WTC11 (cell line): ENCODE data around the gene PLEKHH1. TPM values are rescaled to one million over a fixed set of nuclear protein-coding genes. Genes with fewer than 3 reads are reported as not detected.
A peak's percentile ranks its signal among the peaks of the same experiment; 100 is the strongest.
"Not testable (repeated sequence)": the region's sequence is repeated elsewhere in the genome, so short reads cannot be mapped to it uniquely, and the experiment has no call there.

Experiments used
- ATAC-seq: fragments of 200-7000 bp; cut with Tn5 transposase; 2 replicates; pipeline ENCODE4 v1.10.0; 2021; ENCODE audit warnings: mild to moderate bottlenecking, moderate library complexity
- CTCF ChIA-PET: fragments of 300-600 bp; sonication (Branson Sonifier 250); formaldehyde crosslinking; loops from one replicate; lab custom pipeline; 2021; ENCODE audit warnings: antibody characterized with exemption; lab: Charles Lee
- POLR2A ChIA-PET: fragments of 350-600 bp; sonication (Branson Sonifier 250); formaldehyde crosslinking; loops from one replicate; lab custom pipeline; 2021; ENCODE audit warnings: antibody characterized with exemption; lab: Charles Lee
- DNase-seq: peaks from one replicate; pipeline ENCODE4 v3.0.0; 2021; ENCODE audit warnings: low spot score
- H3K27ac Mint-ChIP-seq: 2 replicates; pipeline ENCODE4 v1.8.0; 2021; ENCODE audit warnings: mixed read lengths
- H3K27me3 Mint-ChIP-seq: 2 replicates; pipeline ENCODE4 v1.8.0; 2021; ENCODE audit warnings: low read depth, mild to moderate bottlenecking, moderate library complexity, mixed read lengths
- H3K36me3 Mint-ChIP-seq: 2 replicates; pipeline ENCODE4 v1.8.0; 2021; ENCODE audit warnings: mixed read lengths
- H3K4me1 Mint-ChIP-seq: 2 replicates; pipeline ENCODE4 v1.8.0; 2022; ENCODE audit warnings: mixed read lengths
- H3K4me3 Mint-ChIP-seq: 2 replicates; pipeline ENCODE4 v1.8.0; 2021; ENCODE audit warnings: mild to moderate bottlenecking, moderate library complexity, mixed read lengths
- H3K9me3 Mint-ChIP-seq: 2 replicates; pipeline ENCODE4 v1.8.0; 2021; ENCODE audit warnings: mixed read lengths
- CBFB ChIP-seq: sonication (generic); formaldehyde crosslinking; IDR thresholded peaks from 2 replicates; pipeline ENCODE4 v1.8.1; 2022; ENCODE audit warnings: mild to moderate bottlenecking, low read depth, missing genetic modification reagents
- FOXJ3 ChIP-seq: sonication (generic); formaldehyde crosslinking; IDR thresholded peaks from 2 replicates; pipeline ENCODE4 v1.9.0; 2021; ENCODE audit warnings: missing genetic modification reagents, mild to moderate bottlenecking, borderline replicate concordance
- IRF2 ChIP-seq: sonication (generic); formaldehyde crosslinking; IDR thresholded peaks from 2 replicates; pipeline ENCODE4 v1.8.0; 2022; ENCODE audit warnings: low read depth, missing genetic modification reagents, borderline replicate concordance
- JAZF1 ChIP-seq: fragments of 250-450 bp; sonication (Bioruptor Pico); IDR thresholded peaks from 2 replicates; pipeline ENCODE4 v1.9.0; 2021; ENCODE audit warnings: moderate library complexity, mild to moderate bottlenecking, inconsistent platforms
- MAX ChIP-seq: sonication (generic); formaldehyde crosslinking; IDR thresholded peaks from 2 replicates; pipeline ENCODE4 v1.8.0; 2022; ENCODE audit warnings: mild to moderate bottlenecking, missing genetic modification reagents
- NFE2L1 ChIP-seq: sonication (generic); formaldehyde crosslinking; IDR thresholded peaks from 2 replicates; pipeline ENCODE4 v1.8.1; 2023; ENCODE audit warnings: missing genetic modification reagents
- SMAD3 ChIP-seq: sonication (generic); formaldehyde crosslinking; IDR thresholded peaks from 2 replicates; pipeline ENCODE4 v1.8.0; 2022; ENCODE audit warnings: missing genetic modification reagents, mild to moderate bottlenecking, borderline replicate concordance
- SP1 ChIP-seq: sonication (generic); formaldehyde crosslinking; conservative IDR thresholded peaks from 2 replicates; pipeline ENCODE4 v1.8.1; 2022; ENCODE audit warnings: missing genetic modification reagents
- TCF7 ChIP-seq: sonication (generic); formaldehyde crosslinking; IDR thresholded peaks from 2 replicates; pipeline ENCODE4 v1.8.0; 2022; ENCODE audit warnings: mild to moderate bottlenecking, low read depth, missing genetic modification reagents, moderate library complexity
- TEAD4 ChIP-seq: sonication (generic); formaldehyde crosslinking; IDR thresholded peaks from 2 replicates; pipeline ENCODE4 v1.8.0; 2022; ENCODE audit warnings: mild to moderate bottlenecking, missing genetic modification reagents
- ZBTB21 ChIP-seq: sonication (generic); formaldehyde crosslinking; IDR thresholded peaks from 2 replicates; pipeline ENCODE4 v1.8.1; 2023; ENCODE audit warnings: mild to moderate bottlenecking, missing genetic modification reagents, borderline replicate concordance
- ZNF138 ChIP-seq: sonication (generic); formaldehyde crosslinking; conservative IDR thresholded peaks from 2 replicates; pipeline ENCODE4 v1.8.1; 2022; ENCODE audit warnings: mild to moderate bottlenecking, moderate library complexity, missing genetic modification reagents
- ZNF232 ChIP-seq: sonication (generic); formaldehyde crosslinking; IDR thresholded peaks from 2 replicates; pipeline ENCODE4 v1.8.0; 2022; ENCODE audit warnings: mild to moderate bottlenecking, missing genetic modification reagents
- total RNA-seq: library from RNA; stranded (reverse); gene quantifications from 3 replicates; pipeline ENCODE4 v1.2.3, GENCODE V29; 2021
- TF ChIP-seq, protein P1 (sequence below): sonication (generic); formaldehyde crosslinking; IDR thresholded peaks from 2 replicates; pipeline ENCODE4 v1.8.0; 2022; ENCODE audit warnings: missing genetic modification reagents
- TF ChIP-seq, protein P2 (sequence below): sonication (generic); formaldehyde crosslinking; IDR thresholded peaks from 2 replicates; pipeline ENCODE4 v1.8.1; 2022; ENCODE audit warnings: mild to moderate bottlenecking, missing genetic modification reagents, moderate library complexity, borderline replicate concordance
- TF ChIP-seq, protein P3 (sequence below): sonication (generic); formaldehyde crosslinking; IDR thresholded peaks from 2 replicates; pipeline ENCODE4 v1.8.1; 2023; ENCODE audit warnings: mild to moderate bottlenecking, missing genetic modification reagents, moderate library complexity
- TF ChIP-seq, protein P4 (sequence below): sonication (generic); formaldehyde crosslinking; IDR thresholded peaks from 2 replicates; pipeline ENCODE4 v1.8.1; 2022; ENCODE audit warnings: low read depth, mild to moderate bottlenecking, moderate library complexity, missing genetic modification reagents, borderline replicate concordance
- TF ChIP-seq, protein P5 (sequence below): fragments of 250-450 bp; sonication (Bioruptor Pico); IDR thresholded peaks from 2 replicates; pipeline ENCODE4 v1.9.0; 2021; ENCODE audit warnings: mild to moderate bottlenecking

PLEKHH1 gene
- total RNA-seq, 1 experiment from 2014 or later: 48.3 TPM

GRCh38 chr14:67539116-67539515, 6.0 kb downstream of the PLEKHH1 start:
- ChIA-PET POLR2A (interaction anchor here (0.6 kb wide), 1 partner anchor 12 kb away, joined by 3 read pairs; no protein-coding TSS in a partner anchor), CTCF (interaction anchor here (1.3 to 2.8 kb wide), 5 partner anchors 12 to 179 kb away, joined by 3 to 23 read pairs (median 5); partner anchors contain the start of gene ATP6V1D)
- no peaks in the 10 kb centered on the region for H3K9me3 Mint-ChIP-seq
- H3K27me3 Mint-ChIP-seq: no peaks in the 10 kb centered on the region
- H3K36me3 Mint-ChIP-seq: peaks cover 14% of the 10 kb centered on the region
- peaks cover 57% of the 10 kb centered on the region for H3K4me1 Mint-ChIP-seq
- H3K27ac Mint-ChIP-seq: peak overlapping the region; percentile 29; the same call in 1 of the 2 replicates
- H3K4me3 Mint-ChIP-seq: no peak overlapping the region
- TF ChIP-seq TEAD4 (CRISPR knock-in tag) (no peak), CBFB (no peak), IRF2 (CRISPR knock-in tag) (no peak), NFE2L1 (CRISPR knock-in tag) (no peak), ZBTB21 (CRISPR knock-in tag) (no peak), ZNF138 (CRISPR knock-in tag) (no peak), ZNF232 (CRISPR knock-in tag) (no peak), SP1 (CRISPR knock-in tag) (no peak), FOXJ3 (CRISPR knock-in tag) (no peak)
- TF ChIP-seq, protein P1, sequence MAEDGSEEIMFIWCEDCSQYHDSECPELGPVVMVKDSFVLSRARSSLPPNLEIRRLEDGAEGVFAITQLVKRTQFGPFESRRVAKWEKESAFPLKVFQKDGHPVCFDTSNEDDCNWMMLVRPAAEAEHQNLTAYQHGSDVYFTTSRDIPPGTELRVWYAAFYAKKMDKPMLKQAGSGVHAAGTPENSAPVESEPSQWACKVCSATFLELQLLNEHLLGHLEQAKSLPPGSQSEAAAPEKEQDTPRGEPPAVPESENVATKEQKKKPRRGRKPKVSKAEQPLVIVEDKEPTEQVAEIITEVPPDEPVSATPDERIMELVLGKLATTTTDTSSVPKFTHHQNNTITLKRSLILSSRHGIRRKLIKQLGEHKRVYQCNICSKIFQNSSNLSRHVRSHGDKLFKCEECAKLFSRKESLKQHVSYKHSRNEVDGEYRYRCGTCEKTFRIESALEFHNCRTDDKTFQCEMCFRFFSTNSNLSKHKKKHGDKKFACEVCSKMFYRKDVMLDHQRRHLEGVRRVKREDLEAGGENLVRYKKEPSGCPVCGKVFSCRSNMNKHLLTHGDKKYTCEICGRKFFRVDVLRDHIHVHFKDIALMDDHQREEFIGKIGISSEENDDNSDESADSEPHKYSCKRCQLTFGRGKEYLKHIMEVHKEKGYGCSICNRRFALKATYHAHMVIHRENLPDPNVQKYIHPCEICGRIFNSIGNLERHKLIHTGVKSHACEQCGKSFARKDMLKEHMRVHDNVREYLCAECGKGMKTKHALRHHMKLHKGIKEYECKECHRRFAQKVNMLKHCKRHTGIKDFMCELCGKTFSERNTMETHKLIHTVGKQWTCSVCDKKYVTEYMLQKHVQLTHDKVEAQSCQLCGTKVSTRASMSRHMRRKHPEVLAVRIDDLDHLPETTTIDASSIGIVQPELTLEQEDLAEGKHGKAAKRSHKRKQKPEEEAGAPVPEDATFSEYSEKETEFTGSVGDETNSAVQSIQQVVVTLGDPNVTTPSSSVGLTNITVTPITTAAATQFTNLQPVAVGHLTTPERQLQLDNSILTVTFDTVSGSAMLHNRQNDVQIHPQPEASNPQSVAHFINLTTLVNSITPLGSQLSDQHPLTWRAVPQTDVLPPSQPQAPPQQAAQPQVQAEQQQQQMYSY: no peak
- TF ChIP-seq, protein P2, sequence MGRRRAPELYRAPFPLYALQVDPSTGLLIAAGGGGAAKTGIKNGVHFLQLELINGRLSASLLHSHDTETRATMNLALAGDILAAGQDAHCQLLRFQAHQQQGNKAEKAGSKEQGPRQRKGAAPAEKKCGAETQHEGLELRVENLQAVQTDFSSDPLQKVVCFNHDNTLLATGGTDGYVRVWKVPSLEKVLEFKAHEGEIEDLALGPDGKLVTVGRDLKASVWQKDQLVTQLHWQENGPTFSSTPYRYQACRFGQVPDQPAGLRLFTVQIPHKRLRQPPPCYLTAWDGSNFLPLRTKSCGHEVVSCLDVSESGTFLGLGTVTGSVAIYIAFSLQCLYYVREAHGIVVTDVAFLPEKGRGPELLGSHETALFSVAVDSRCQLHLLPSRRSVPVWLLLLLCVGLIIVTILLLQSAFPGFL (CRISPR knock-in tag): no peak
- TF ChIP-seq, protein P3, sequence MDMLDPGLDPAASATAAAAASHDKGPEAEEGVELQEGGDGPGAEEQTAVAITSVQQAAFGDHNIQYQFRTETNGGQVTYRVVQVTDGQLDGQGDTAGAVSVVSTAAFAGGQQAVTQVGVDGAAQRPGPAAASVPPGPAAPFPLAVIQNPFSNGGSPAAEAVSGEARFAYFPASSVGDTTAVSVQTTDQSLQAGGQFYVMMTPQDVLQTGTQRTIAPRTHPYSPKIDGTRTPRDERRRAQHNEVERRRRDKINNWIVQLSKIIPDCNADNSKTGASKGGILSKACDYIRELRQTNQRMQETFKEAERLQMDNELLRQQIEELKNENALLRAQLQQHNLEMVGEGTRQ: no peak
- DNase-seq (no peak), ATAC-seq (no peak; the same call in 1 of the 2 replicates)

- POLR2A ChIA-PET: interaction anchor here (0.6 to 2.5 kb wide), 7 partner anchors 9 to 154 kb away, joined by 3 to 29 read pairs (median 5); partner anchors contain the start of genes PLEKHH1 and RDH11
- CTCF ChIA-PET: interaction anchor here (0.8 to 3.8 kb wide), 17 partner anchors 10 to 182 kb away, joined by 3 to 64 read pairs (median 6); partner anchors contain the start of genes ATP6V1D, PIGH and PLEKHH1
Observed at GRCh38 chr14:67541448-67542387, 8.6 kb downstream of the PLEKHH1 start.

DNA sequence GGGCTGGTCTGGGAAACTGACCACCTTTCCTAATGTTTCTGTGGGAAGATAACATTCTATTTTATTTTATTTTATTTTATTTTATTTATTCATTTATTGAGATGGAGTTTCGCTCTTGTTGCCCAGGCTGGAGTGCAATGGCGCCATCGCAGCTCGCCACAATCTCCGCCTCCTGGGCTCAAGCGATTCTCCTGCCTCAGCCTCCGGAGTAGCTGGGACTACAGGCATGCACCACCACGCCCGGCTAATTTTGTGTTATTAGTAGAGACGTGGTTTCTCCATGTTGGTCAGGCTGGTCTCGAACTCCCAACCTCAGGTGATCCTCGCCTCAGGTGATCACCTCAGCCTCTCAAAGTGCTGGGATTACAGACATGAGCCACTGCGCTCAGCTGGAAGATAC, 9.5 kb downstream of the PLEKHH1 start:
- Mint-ChIP-seq H3K36me3 (peaks cover 38% of the 10 kb centered on the region), H3K27ac (peak overlapping the region; percentile 99), H3K4me3 (peak overlapping the region; percentile 63), H3K4me1 (peaks cover 50% of the 10 kb centered on the region)
- H3K27me3 Mint-ChIP-seq, DNase-seq, ATAC-seq, H3K9me3 Mint-ChIP-seq: not testable (repeated sequence)
- CTCF ChIA-PET: interaction anchor here (1.0 to 3.8 kb wide), 12 partner anchors 10 to 183 kb away, joined by 3 to 64 read pairs (median 8); partner anchors contain the start of genes ATP6V1D, PIGH and PLEKHH1
- POLR2A ChIA-PET: interaction anchor here (1.4 to 2.5 kb wide), 3 partner anchors 10 to 29 kb away, joined by 6 to 29 read pairs (median 8); partner anchors contain the start of gene PLEKHH1

More at GRCh38 chr14:67541448-67542387, 8.6 kb downstream of the PLEKHH1 start:
- ATAC-seq (peak; percentile 91), DNase-seq (peak; percentile 67)
- TF ChIP-seq, protein P4, sequence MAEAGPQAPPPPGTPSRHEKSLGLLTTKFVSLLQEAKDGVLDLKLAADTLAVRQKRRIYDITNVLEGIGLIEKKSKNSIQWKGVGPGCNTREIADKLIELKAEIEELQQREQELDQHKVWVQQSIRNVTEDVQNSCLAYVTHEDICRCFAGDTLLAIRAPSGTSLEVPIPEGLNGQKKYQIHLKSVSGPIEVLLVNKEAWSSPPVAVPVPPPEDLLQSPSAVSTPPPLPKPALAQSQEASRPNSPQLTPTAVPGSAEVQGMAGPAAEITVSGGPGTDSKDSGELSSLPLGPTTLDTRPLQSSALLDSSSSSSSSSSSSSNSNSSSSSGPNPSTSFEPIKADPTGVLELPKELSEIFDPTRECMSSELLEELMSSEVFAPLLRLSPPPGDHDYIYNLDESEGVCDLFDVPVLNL: no peak
- no peak for TF ChIP-seq JAZF1 (CRISPR knock-in tag)
- peak; percentile 54; the same call in 1 of the 2 replicates for TF ChIP-seq MAX (CRISPR knock-in tag)
- peak; percentile 7; the same call in 1 of the 2 replicates for TF ChIP-seq NFE2L1 (CRISPR knock-in tag)
- TF ChIP-seq, protein P5, sequence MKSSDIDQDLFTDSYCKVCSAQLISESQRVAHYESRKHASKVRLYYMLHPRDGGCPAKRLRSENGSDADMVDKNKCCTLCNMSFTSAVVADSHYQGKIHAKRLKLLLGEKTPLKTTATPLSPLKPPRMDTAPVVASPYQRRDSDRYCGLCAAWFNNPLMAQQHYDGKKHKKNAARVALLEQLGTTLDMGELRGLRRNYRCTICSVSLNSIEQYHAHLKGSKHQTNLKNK: no peak
- no peak for TF ChIP-seq TCF7 (CRISPR knock-in tag)
- 0 out of 2 replicates have a peak, but pooled peaks have one; percentile 30 for TF ChIP-seq SMAD3 (CRISPR knock-in tag)
- Mint-ChIP-seq H3K9me3 (no peaks in the 10 kb centered on the region; the same call in 1 of the 2 replicates), H3K36me3 (peaks cover 33% of the 10 kb centered on the region), H3K4me1 (peaks cover 50% of the 10 kb centered on the region), H3K4me3 (peak overlapping the region; percentile 63), H3K27ac (peak overlapping the region; percentile 99), H3K27me3 (no peaks in the 10 kb centered on the region)
